Medulla oblongata (tissue), 1 donor: ENCODE measurements around the gene PIN1.
A peak's percentile ranks its signal among the peaks of the same experiment; 100 is the strongest.

ENCODE experiments used
- DNase-seq: peaks from one replicate; pipeline ENCODE4 v3.0.0-alpha.2; 2015; ENCODE audit errors: extremely low spot score

The PIN1 gene

DNA sequence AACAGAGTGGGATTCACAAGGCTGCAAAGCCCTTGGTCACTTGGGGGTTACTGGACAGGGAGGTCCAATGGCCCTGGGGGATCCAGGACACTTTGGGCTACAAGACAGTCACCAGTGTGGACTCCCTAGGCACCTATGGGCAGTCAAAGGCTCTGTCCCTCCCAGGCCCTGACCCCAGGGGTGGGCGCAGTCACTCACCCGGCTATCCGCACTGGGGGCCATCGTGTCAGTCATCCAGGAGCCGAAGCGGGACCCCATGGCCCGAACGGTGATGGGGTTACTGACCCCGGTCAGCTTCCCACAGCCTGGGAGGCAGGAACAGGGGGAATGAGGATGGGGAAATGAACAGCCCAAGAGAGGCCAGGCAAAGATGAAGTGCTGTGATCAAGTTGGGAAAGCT is 21.5 kb downstream of the PIN1 start:
- DNase-seq = no peak

DNA sequence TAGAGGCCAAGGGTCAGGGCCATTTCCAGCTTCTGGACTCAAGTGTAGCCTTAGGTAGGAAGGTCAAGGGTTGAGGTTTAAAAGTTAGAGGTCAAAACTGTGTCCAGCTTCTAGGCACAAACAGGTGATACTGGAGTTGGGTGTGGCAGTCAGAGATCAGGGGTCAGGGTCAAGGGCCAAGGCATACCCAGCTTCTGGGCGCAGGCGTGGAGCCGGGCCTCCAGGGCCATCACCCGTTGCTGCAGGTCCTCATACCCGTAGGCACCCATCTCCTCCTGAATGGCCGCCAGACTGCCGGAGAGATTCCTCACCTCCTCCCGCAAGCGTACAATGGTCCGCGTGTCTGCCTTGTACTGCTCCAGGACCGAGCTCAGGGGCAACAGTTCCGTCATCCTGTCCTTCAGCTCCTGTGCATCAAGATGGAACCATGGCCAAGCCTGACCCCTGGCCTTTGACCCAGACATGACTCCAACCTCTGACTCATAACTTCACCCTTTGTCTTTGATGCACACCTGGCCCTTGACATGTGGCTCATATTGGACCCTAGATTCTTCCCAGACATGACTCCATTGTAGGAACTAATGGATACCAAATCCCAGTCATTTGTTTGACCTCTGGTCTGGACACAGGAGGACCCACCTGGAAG is 22.1 kb downstream of the PIN1 start:
- no peak for DNase-seq

DNA sequence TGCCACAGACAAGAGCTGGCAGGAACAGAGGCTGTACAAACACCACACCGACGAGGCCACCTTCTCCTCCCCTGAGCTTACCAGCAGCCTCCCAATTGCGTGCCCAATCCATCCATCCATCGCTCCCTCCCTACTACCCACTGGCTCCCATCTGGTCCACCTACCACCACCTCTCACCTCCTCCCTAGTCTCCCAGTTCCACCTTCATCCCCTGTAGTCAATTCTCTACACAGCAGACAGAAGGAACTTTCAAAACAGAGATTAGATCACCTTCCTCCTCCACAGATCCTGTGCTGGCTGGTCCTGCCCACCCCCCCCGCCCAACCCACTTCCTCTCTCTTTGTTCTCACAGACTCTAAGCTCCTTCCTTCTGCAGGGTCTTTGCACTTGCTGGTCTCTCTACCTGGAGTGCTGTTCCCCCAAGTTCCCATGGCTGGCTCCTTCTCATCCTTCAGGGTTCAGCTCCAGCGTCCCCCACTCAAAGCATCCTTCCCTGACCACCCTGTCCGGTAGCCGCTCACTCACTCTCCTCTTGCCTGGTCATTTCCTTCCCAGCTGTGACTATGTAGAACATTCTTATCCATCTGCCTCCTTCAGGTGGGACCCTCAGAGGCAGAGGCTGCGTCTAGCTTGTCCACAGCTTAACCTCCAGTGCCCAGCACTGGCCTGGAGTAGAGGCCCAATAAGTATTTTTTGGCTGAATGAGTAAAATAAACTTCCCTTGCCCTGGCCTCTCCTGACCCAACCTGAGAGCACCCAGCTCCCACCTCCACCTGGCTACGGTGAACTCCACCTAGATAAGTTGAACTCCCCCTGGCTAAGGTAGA is 23.0 kb downstream of the PIN1 start:
- no peak for DNase-seq

DNA sequence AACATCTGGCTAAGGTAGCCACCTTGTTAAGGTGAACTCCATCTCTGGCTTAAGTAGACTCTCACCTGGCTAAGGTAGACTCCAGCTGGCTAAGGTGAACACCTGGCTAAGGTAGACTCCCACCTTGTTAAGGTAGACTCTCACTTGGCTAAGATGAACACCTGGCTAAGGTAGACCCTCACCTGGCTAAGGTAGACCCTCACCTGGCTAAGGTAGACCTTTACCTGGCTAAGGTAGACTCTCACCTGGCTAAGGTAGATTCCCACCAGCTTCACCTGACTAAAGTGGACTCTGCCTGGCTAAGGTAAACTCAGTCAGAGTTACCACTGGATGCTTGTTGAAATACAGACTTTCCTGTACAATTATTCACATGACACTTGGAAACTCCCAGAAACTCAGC is 23.6 kb downstream of the PIN1 start:
- DNase-seq = no peak

DNA sequence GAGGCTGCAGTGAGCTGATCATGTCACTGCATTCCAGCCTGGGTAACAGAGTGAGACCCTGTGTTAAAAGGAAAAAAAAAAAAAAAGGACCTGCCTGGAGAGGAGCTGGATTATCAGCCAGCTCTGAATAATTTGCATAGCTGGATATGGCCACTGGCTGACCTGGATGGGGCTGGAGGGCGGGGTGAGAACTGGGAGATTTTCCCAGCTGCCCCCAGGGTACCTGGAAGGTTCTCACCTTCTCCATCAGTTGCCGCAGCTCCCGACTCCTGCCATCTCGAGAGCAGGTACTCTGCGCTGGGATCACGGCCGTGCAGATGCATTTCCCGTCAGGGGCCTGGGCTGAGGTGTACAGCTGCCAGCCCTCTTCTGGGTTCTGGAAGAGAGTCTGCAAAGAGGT is 25.3 kb downstream of the PIN1 start:
- no peak for DNase-seq

DNA sequence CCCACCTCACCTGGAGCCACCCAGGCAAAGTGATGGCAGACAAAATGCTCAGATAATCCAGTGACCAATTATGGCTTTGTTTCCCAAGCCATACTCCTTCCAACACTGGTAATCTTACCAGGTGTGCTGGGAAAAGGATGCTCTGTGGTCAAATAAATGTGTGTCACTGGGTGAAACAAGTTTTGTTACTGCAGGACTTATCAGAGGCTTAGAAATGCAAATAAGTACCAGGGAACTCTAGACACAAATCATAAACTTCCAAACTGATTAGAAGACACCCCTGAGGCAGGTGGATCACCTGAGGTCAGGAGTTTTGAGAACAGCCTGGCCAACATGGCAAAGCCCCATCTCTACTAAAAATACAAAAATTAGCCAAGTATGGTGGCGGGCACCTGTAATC is 26.4 kb downstream of the PIN1 start:
- DNase-seq = no peak

DNA sequence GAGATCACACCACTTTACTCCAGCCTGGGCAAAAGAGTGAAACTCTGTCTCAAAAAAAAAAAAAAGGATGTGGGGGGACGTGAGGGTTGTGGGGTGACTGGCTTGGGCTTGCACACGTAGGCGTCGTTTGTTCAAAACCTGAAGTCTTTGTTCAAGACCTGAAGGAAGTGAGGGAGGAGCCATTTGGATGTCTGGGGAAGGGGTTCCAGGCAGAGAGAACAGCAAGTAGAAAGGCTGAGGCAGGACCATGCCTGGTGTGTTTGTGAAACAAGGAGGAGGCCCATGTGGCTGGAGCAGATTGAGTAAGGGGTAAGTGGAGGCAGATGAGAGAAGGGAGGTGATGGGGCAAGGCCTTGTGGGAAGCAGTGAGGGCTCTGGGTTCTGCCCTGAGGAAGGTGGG is 27.8 kb downstream of the PIN1 start:
- no peak for DNase-seq

DNA sequence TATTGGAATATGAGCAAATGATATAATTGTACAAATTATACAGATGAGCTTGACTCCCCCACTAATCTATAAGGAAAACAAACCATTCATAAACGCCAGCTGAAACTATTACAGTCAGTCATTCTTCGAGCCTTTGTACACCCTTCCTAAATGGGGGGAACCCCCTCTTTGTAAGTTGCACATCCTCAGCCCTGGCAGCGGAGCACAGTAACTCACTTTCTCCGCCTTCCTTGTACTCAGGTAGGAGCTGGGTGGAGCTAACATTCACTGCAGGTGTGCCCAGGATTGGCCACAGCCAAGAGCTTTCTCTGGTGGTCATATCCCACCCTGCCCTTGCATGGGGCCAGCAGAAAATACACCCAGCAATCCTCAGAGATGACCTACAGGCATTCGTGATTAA is 28.6 kb downstream of the PIN1 start:
- DNase-seq = no peak

DNA sequence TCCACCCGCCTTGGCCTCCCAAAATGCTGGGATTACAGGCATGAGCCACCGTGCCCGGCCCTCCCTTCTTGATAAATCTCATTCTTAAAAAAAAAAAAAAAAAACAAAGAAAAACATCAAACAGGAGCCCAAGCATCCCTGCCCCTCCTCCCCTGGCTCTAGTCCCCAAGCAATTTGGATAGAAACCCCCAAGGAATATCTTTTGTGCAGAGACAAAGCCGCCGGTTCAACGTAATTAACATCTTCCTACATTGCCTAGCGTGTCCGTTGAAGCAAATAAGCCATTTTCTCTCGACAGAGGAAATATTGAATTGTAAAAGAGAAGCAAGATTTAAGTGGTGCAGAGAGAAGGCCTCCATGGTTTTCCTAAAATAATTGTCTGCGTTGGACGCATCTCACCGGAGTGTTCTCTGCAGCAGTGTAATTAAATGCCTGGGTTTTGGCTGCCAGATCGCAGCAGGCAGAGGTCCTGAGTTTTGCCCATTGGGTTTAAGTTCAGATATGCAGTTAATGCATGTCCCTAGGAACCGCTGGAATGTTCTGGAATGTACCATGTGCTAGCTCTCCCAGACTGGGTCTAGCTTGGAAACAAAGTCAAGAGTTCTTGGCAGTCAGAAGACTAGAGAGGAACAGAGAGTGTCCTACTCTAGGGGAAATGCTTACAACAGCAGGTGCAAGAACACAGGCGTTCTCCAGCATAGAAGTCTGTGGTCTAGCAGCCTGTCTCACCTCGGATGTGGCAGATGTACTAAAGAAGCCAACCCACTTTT is 30.8 kb downstream of the PIN1 start:
- peak; percentile 43 for DNase-seq

DNA sequence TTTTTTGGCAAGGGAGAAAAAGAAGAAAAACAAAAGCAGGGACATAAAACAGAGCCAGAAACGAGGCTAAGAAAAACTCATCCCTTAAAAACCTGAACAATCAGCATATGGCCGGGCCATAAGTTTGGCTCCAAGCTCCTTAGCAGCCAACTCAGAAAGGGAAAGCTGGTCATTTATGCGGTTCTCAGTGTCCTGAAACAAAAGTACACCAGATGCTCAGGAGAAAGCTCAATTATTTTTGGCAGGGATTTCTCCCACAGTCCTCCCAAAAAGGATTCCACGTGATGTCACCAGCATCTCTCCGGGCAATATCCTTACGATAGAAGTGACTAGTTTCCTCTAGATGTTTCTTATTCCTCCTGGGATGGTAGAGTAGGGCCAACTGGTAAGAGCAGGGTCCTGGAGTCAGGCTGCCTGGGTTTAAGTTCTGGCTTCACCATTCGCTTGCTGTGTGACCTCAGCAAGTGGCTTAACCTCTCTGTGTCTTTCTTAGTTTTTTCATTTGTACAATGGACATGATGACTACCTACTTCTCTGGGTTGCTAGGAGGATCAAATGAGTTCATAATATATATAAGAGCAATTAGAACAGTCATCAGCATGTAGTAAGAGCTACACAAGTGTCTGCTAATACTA is 34.0 kb downstream of the PIN1 start:
- DNase-seq = peak; percentile 33

DNA sequence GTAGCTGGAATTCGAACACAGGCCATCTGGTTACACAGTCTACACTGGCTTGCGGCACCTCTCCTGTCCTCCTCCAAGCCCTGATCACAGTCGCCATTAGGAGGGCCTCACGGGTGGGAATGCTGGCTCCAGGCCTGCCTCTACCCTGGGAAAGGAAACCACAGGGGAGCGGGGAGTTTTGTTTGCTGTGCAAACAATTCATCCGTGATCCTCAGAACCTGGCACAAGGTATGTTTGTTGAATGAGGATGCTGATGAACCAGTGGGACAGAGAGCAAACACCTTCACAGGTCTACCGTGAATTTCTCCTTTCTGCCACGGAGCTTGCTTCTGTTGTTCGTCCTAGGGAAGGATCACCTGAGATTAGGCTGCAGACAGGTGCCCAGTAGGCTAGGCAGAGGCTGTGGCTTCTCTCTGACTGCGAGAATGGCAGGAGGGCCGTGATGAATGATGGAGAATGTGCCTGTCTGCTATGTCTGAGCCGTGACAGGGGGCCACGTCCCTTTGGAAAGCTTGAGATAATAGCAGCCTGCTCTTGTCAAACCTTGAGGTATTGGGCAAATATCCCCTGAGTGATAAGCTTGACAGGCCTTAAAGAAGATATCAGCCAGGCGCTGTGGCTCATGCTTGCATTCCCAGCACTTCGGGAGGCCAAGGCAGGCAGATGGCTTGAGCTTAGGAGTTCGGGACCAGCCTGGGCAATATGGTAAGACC is 36.7 kb downstream of the PIN1 start:
- no peak for DNase-seq

DNA sequence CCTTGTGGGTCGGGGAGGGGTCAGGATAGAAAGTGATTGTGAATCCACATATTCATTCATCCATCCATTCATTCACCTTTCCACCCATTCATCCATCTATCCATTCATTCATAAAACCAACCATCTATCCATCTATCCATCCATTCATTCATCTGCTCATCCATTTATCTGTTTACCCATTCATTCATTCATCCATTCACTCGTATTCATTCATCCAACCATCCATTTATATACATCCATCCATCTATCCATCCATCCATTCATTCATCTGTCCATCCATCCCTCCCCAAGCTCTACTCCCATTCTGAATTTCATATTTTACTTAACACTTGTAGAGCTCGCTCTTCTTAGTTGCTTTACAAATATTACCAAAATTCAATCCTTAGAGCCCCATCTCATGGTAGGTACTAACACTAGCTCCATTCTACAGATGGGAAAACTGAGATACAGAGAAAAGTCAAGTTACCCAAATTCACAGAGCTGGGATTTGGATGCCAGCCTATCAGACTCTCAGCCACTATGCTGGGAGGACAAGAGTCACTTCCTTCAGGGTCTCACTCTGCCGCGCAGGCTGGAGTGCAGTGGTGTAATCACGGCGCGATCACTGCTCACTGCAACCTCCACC is 37.6 kb downstream of the PIN1 start:
- no peak for DNase-seq

DNA sequence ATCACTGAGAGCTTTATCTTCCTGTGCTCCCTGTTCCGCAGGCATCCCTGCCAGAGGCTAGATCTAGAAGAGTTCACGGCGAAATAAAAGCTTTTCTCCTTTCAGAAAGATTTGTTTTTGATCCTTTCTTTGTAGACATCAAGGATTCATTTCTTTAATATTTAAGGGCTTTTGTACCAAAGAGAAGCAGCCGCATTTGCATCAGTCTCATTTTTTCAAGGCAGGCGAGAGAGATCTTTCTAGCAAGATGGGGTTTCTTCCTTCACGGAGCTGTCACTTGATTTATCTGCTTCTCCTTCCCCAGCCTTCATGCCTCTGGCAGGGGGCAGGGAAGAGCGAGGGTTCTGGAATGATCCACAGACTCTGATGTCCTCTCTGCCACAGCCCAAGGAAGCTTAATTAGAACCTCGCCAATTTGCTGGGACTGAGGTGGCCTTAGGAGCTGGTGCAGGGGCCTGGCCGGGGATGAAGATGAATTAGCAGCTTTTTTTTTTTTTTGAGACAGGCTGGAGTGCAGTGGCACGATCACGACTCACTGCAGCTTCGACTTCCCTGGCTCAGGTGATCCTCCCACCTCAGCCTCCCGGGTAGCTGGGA is 40.0 kb downstream of the PIN1 start:
- DNase-seq = no peak

DNA sequence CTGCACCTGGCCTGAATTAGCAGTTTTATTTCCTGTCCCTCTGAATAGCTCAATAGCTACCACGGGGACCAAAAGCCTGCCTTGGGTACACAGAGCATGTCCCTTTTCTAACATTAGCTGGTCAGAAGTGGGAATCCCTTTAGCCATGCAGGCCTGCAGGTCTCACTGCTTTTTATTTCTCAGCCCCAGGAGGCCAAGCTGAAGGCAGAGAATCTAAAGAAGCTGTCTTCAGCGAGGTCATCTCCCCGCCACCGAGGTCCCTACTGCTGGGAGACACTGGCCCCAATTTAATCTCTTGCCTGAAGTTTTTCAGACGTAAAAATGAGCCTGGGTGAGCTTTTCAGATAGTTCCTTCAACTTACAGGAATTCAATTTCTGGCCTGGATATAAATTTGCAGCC is 40.7 kb downstream of the PIN1 start:
- DNase-seq = no peak

DNA sequence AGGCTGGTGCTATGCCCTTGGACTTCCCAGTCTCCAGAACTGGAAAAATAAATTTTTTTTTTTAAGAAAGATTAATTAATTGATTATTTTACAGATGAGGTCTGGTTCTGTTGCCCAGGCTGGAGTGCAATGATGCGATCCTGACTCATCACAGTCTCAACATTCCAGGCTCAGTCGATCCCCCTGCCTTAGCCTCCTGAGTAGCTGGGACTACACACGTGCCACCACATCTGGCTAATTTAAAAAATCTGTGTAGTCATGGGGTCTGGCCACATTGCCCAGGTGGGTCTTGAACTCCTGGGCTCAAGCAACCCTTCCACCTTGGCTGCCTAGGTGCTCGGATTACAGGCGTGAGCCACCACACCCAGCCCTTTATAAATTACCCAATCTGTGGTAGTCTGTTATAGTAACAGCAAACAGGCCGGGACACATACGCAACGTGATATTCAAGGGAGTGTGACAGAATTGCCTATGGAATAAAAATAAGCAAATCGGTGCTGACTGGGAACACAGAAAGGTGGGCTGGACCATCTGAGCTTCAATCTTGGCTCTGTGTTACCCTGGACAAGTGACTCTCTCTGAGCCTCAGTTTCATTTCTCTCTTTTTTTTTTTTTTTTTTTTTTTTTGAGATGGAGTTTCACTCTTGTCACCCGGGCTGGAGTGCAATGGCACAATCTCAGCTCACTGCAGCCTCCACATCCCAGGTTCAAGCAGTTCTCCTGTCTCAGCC is 42.8 kb downstream of the PIN1 start:
- DNase-seq = no peak

DNA sequence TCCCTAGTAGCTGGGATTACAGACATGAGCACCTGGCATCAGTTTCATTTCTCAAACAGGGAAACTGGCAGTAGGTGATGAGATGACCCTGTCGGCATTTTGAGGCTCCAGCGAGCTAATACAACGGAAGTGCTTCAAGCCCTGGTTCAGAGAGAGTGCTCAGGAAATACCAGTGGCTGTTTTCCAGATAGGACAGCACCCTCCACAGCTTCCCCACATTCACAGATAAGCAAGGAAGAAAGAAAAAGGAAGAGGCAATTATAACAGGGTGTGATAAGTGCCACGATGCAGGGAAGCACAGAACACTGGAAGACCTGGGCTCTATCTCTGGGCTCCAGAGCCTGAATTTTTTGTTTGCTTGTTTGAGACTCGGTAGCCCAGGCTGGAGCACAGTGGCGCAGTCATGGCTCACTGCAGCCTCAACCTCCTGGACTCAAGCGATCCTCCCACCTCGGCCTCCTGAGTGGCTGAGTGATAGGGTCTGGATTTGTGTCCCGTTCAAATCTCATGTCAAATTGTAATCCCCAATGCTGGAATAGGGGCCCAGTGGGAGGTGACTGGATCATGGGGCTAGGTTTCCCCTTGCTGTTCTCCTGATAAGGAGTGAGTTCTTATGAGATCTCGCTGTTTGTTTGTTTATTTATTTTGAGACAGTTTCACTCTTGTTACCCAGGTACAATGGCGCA is 43.5 kb downstream of the PIN1 start:
- DNase-seq = no peak

DNA sequence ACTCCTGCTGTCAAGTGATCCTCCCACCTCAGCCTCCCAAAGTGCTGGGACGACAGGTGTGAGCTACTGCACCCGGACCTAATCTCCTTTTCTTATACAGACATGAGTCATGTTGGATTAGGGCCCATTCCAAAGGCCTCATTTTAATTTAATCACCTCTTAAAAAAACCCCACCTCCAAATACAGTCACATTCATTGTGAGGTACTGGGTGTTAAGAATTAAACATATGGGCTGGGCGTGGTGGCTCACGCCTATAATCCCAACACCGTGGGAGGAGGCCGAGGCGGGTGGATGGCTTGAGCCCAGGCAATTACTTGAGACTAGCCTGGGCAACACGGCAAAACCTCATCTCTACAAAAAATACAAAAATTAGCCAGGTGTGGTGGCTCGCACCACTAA is 46.6 kb downstream of the PIN1 start:
- DNase-seq = no peak

DNA sequence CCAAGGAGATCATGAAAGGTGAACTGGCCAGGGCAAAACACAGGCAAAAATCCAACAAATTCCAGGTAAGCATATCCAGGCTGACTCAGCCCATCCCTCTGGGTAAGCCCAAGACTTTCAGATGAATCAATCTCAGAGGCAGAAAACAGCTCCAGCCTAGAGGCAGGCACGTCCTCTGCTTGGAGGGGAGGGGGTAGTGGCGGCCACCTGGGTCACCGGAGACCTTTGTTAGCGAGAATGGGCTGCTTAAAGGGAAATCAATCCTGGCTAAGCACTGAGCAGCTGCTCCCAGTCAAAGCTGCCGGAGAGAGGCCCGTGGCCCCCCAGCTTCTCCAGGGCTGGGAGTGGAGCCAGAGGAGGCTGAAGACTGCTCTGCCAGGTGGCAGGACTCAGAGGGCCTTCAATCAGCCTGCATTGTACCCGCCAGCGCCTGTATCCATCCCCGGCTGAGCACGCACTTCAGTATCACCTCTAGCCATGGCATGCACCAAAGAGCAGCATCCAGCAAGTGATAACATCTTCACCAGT is 48.2 kb downstream of the PIN1 start:
- DNase-seq = peak; percentile 21

DNA sequence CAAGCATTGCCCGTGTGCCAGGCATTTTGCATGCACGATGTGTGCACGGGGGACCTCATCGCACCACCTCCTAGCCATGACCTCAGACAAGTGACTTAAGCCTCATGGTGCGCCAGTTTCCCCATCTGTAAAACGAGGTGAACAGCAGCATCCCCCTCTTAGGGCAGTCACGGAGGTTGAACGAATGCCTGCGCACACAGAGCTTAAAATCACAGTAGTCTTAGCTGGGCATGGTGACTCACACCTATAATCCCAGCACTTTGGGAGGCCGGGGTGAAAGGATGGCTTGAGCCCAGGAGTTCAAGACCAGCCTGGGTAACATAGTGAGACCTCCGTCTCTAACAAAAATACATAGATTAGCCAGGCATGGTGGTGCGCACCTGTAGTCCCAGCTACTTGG is 48.6 kb downstream of the PIN1 start:
- no peak for DNase-seq
